T47D (cell line): ENCODE data around the gene CLIC6.

Experiments used
- DNase-seq, 2 experiments: peaks; one replicate each; pipeline versions ENCODE4 v3.0.0 to v3.0.0-alpha.2; 2011 to 2012; ENCODE audit warnings: low read depth in 1 of 2, low spot score in 1 of 2
- JUND ChIP-seq: IDR thresholded peaks from 2 replicates; pipeline ENCODE4 v1.6.1; 2012; ENCODE audit warnings: low read depth
- in situ Hi-C: cut with HindIII; loops from 2 replicates; pipeline ENCODE4 v1.10.0; 2016; ENCODE audit warnings: low sequenced_read_pairs, low pct_unique_long_range_greater_than_20kb

Gene CLIC6

GRCh38 chr21:34639882-34640788 lies 28.7 kb upstream of the CLIC6 start:
- in situ Hi-C loops: no loop called here
- DNase-seq: peak; percentile 26 to 75
- TF ChIP-seq JUND: no peak

DNA sequence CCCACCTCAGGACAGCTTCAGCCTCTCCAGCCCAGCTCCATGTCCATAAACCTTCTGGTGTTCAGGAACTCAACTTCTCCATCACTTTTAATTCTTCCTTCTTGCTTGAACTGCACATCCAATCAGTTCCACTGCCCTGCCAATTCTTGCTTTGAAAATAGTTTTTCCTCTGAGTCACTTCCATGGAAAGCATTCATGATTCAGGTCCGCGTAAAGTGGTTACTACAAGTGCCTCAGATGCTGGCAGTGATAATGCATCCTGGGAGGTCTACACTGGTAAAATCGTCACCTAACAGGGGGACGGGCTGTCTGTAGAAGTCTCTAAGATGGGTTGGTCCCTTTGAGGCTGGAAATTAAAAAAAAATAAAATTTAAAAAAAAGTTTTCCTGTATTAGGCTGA lies 27.9 kb upstream of the CLIC6 start:
- TF ChIP-seq JUND: no peak
- no peak for DNase-seq
- in situ Hi-C loops: no loop called here

- in situ Hi-C loops: no loop called here
- DNase-seq: no peak
- no peak for TF ChIP-seq JUND
These were observed 26.4 kb upstream of the CLIC6 start for GRCh38 chr21:34642211-34643075.

DNA sequence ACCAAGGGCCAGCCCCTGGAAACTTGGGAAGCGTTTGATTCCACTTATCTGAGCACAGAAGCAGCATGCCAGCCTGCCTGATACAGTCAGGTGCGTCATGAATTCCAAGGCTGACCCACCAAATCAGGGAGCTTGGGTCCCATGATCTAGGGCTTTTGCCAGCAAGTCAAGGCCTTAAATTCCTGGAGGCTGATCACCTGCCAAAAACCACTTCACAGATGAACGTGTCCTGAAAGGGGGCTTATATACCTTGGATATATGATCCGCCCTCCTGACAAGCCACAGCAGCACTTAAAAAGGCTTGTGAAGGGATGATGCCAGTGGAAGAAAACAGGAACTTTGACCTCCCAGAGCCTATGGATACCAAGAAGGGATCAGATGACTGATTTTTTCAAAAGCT lies 24.0 kb upstream of the CLIC6 start:
- TF ChIP-seq JUND: no peak
- no peak for DNase-seq
- in situ Hi-C loops: no loop called here

DNA sequence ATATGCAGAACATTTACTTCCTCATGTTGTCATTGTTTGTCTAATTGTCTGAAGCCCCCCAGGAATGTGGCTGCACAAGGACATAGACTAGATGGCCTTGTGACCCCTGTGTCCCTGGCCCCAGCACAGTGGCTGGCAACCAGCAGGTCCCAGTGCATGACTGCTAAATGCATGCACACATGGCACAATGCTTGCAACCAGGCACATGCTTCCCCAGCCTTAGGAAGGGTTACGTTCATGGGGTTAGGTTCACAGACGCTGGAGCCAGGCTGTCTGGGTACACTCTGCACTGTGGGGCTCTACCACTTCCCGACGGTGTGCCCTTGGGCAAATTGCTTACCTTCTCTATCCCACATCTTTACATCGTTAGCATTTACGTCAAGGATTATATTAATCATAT lies 21.2 kb upstream of the CLIC6 start:
- peak in 1 of 2 experiments; percentile 11 for DNase-seq
- in situ Hi-C loops: no loop called here
- no peak for TF ChIP-seq JUND

DNA sequence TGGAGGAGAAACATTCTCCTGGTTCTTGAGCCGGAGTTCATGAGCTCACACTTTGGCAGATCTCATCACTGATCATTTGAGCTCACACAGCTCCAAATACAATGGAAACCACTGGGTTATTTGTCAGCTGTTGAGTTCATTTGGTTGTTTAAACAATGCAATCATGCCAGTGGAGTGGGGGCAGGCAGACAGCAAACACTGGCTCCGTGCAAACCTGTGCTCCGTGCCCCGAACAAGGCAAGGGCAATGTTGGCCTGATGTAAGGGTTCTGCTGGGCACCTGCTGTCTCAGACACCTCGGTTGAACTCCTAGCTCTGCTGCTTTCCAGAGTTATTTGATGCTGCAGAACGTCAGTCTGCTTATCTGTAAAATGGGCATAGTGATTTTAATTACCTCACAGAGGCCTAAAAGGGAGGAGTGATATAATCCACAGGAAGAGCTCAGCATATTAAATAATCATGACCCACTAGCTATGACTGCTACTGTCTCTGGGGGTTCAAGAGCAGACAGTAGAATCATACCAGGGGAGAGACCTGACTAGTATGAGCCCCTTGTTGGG lies 20.0 kb upstream of the CLIC6 start:
- TF ChIP-seq JUND: no peak
- no peak for DNase-seq
- in situ Hi-C loops: no loop called here

DNA sequence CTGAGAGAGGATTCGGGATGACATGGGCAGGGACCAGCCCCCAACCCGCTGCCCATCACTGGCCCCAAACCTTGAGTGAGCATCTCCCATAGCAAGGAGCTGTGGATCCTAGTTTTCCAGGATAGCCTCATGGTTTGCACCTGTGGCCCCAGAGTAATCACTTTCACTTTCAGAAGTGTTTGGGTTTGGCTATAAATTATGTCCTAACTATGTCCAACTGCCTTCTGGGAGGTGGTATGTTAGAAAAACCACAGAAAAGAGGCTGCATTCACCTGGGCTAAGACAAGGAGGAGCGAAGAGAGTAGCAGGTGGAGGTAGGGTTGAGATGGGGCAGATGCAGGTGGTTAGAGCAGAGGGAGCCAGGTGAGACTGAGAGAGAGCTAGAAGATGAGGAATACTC lies 19.4 kb upstream of the CLIC6 start:
- TF ChIP-seq JUND: no peak
- in situ Hi-C loops: no loop called here
- no peak for DNase-seq

- in situ Hi-C loops: loop anchor here (25.0 kb wide), 1 partner anchor 136 kb away; no protein-coding TSS in a partner anchor
- TF ChIP-seq JUND: no peak
- DNase-seq: peak in 1 of 2 experiments; percentile 29
These were observed 17.8 kb upstream of the CLIC6 start for GRCh38 chr21:34650861-34651431.

- DNase-seq: no peak
- in situ Hi-C loops: loop anchor here (25.0 kb wide), 1 partner anchor 136 kb away; no protein-coding TSS in a partner anchor
- TF ChIP-seq JUND: no peak
These were observed 17.2 kb upstream of the CLIC6 start for GRCh38 chr21:34651642-34652041.

DNA sequence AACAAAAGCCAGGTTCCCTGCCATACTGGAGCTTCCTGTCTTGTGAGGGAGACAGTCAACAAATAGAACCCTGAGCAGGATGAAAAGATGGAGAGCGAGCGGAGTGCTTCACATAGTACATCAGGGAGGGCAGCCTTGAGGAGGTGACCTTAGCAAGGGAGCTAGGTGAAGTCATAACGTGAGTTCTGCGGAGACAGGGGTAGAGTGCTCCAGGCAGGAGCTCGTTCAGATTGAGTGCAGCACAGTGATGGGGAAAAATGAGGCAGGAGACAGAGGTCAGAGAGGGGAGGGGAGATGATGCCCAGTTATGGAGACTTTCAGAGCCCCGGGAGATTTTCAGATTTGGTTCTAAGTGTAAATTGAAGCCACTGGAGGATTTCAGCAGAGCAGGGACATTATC lies 15.3 kb upstream of the CLIC6 start:
- in situ Hi-C loops: loop anchor here (25.0 kb wide), 1 partner anchor 134 kb away; no protein-coding TSS in a partner anchor
- TF ChIP-seq JUND: no peak
- DNase-seq: no peak

GRCh38 chr21:34661848-34662247 lies 6.9 kb upstream of the CLIC6 start:
- TF ChIP-seq JUND: no peak
- in situ Hi-C loops: loop anchor here (25.0 kb wide), 1 partner anchor 125 kb away; no protein-coding TSS in a partner anchor
- DNase-seq: no peak

- no peak for TF ChIP-seq JUND
- in situ Hi-C loops: loop anchor here (25.0 kb wide), 1 partner anchor 120 kb away; no protein-coding TSS in a partner anchor
- no peak for DNase-seq
These were observed 1.0 kb upstream of the CLIC6 start for GRCh38 chr21:34667761-34668160.
